MCF 10A (cell line): Measurements from ENCODE around the gene ARHGEF39. TPM values are rescaled to one million over a fixed set of nuclear protein-coding genes. Genes with fewer than 3 reads are reported as not detected.

Experiments
- Bru-seq: library from RNA; stranded (reverse); fragments of 400-500 nt; gene quantifications from one replicate; lab custom pipeline; 2021; lab: Mats Ljungman, UMichigan
- BruChase-seq, 2 experiments: library from RNA; stranded (reverse); fragments of 400-500 nt; gene quantifications; one replicate each; lab custom pipeline; 2021; lab: Mats Ljungman, UMichigan
- BruUV-seq: library from RNA; stranded (reverse); fragments of 400-500 nt; replicated peaks from 2 replicates; lab custom pipeline; 2021; lab: Mats Ljungman, UMichigan
- CTCF ChIA-PET: fragments of 300-600 bp; sonication (Branson Sonifier 250); formaldehyde crosslinking; extraction: SDS; loops from one replicate; lab custom pipeline; 2021; ENCODE audit warnings: antibody characterized with exemption, inconsistent platforms; lab: Yijun Ruan, JAX
- POLR2A ChIA-PET: fragments of 300-600, 350-650 bp; sonication (Branson Sonifier 250); formaldehyde crosslinking; extraction: SDS; loops from one replicate; lab custom pipeline; 2020; ENCODE audit warnings: antibody characterized with exemption, inconsistent platforms; lab: Yijun Ruan, JAX
- DNase-seq: peaks from one replicate; pipeline ENCODE4 v3.0.0-alpha.2; 2018; ENCODE audit not compliant: unreplicated experiment
- H3K27ac Mint-ChIP-seq: one replicate; pipeline ENCODE4 v1.8.0; 2022; ENCODE audit warnings: mild to moderate bottlenecking, low read depth, mixed read lengths; ENCODE audit not compliant: unreplicated experiment
- H3K27me3 Mint-ChIP-seq: one replicate; pipeline ENCODE4 v1.8.0; 2022; ENCODE audit warnings: mixed read lengths; ENCODE audit not compliant: insufficient read depth, unreplicated experiment
- H3K36me3 Mint-ChIP-seq: one replicate; pipeline ENCODE4 v1.8.0; 2022; ENCODE audit warnings: mild to moderate bottlenecking, moderate library complexity, mixed read lengths; ENCODE audit not compliant: insufficient read depth, unreplicated experiment
- H3K4me1 Mint-ChIP-seq: one replicate; pipeline ENCODE4 v1.8.0; 2022; ENCODE audit warnings: mixed read lengths; ENCODE audit not compliant: insufficient read depth, unreplicated experiment
- H3K4me3 Mint-ChIP-seq: one replicate; pipeline ENCODE4 v1.8.0; 2022; ENCODE audit warnings: mild to moderate bottlenecking, moderate library complexity, mixed read lengths; ENCODE audit not compliant: unreplicated experiment
- H3K9me3 Mint-ChIP-seq: one replicate; pipeline ENCODE4 v1.8.0; 2022; ENCODE audit warnings: mixed read lengths; ENCODE audit not compliant: unreplicated experiment
- intact Hi-C: fragments of 100-400 bp; cut with micrococcal nuclease; formaldehyde crosslinking; loops from 2 replicates; pipeline ENCODE4 v1.14.1; 2022
- long read RNA-seq: library from polyadenylated mRNA; stranded (forward); transcript quantifications from one replicate; pipeline ENCODE4 v2.0.0, GENCODE V29; 2022
- total RNA-seq: library from RNA; stranded (reverse); gene quantifications from 2 replicates; pipeline ENCODE4 v1.2.3, GENCODE V29; 2022
- TF ChIP-seq, protein P1 (sequence below): fragments of 200-600 bp; IDR thresholded peaks from one replicate; pipeline ENCODE4 v1.8.0; 2022; ENCODE audit warnings: antibody characterized with exemption, mild to moderate bottlenecking; ENCODE audit not compliant: unreplicated experiment

The ARHGEF39 gene, protein sequence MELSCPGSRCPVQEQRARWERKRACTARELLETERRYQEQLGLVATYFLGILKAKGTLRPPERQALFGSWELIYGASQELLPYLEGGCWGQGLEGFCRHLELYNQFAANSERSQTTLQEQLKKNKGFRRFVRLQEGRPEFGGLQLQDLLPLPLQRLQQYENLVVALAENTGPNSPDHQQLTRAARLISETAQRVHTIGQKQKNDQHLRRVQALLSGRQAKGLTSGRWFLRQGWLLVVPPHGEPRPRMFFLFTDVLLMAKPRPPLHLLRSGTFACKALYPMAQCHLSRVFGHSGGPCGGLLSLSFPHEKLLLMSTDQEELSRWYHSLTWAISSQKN
- 2.9 and 5.1 TPM in 2 replicates for total RNA-seq
- percentile 45 among the genes with signal in this experiment for Bru-seq, nascent RNA
- BruChase-seq, experiment 1, labeled RNA remaining after a 6-hour chase, result percentile 21 among the genes with signal in this experiment
- percentile 33 among the genes with signal in this experiment for BruChase-seq, experiment 2, labeled RNA remaining after a 2-hour chase
- long read RNA-seq, transcript ARHGEF39-201 (9 exons, 3,769 nt), result major isoform, 5 of 17 reads
- long read RNA-seq, partial matches to known transcripts, result 0 of 17 reads
- long read RNA-seq, other reads (novel, unspliced or antisense), result 12 of 17 reads

DNA sequence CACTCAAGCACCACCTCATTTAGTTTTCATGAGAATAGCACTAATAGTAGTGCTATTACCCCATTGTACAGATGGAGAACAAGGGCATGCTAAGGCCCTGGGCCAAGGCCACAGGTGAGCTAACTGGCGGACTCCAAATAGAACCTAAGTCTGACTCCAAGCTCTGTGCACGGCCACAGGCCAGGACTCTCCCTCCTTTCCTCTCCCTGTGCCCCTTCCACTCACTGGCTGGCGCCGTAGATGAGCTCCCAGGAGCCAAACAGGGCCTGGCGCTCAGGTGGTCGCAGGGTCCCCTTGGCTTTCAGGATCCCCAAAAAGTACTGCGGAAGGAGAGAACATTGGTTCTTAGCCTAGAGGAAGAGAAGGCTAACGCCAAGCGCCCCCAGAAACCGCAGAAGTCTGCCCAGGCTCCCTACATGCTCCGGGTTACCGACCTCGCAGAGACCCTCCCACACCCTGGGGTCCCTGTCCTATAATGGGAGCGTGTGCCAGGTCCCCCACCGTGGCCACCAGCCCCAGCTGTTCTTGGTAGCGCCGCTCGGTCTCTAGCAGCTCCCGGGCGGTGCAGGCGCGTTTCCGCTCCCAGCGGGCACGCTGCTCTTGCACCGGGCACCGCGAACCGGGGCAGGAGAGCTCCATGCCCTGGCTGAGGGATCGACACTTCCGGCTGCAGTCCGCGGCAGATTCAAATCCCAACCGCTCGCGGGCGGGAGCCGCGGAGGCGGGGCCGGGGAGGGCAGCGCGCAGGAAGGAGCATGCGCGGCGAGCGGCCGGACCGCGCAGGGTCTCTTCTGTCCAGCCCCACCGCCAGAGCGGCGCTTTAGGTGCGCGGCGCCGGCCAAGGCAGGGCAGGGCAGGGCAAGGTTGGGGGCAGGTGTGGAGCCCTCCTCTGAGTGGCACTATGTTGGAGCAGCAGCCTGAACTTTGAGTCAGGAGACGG is at the start of gene ARHGEF39:
Gene ARHGEF39, minus strand, starts transcription at position 665 of the 940 bp plus-strand sequence. Its CDS starts 26 bp downstream, at position 639.
- peaks cover 20% of the 10 kb centered on the region for H3K36me3 Mint-ChIP-seq
- H3K27me3 Mint-ChIP-seq, result no peaks in the 10 kb centered on the region
- CTCF ChIA-PET, result interaction anchor here (0.6 to 11.0 kb wide), 12 partner anchors 9 to 290 kb away, joined by 3 to 119 read pairs (median 4); partner anchors contain the start of genes CREB3, TLN1 and TPM2
- no peak within 1 kb of the TSS for H3K27ac Mint-ChIP-seq
- TF ChIP-seq, protein P1, sequence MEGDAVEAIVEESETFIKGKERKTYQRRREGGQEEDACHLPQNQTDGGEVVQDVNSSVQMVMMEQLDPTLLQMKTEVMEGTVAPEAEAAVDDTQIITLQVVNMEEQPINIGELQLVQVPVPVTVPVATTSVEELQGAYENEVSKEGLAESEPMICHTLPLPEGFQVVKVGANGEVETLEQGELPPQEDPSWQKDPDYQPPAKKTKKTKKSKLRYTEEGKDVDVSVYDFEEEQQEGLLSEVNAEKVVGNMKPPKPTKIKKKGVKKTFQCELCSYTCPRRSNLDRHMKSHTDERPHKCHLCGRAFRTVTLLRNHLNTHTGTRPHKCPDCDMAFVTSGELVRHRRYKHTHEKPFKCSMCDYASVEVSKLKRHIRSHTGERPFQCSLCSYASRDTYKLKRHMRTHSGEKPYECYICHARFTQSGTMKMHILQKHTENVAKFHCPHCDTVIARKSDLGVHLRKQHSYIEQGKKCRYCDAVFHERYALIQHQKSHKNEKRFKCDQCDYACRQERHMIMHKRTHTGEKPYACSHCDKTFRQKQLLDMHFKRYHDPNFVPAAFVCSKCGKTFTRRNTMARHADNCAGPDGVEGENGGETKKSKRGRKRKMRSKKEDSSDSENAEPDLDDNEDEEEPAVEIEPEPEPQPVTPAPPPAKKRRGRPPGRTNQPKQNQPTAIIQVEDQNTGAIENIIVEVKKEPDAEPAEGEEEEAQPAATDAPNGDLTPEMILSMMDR, result no peak
- H3K4me3 Mint-ChIP-seq, result peak within 1 kb of the TSS; percentile 86
- peak; percentile 83 for DNase-seq
- no peaks in the 10 kb centered on the region for H3K9me3 Mint-ChIP-seq
- H3K4me1 Mint-ChIP-seq, result peaks cover 21% of the 10 kb centered on the region
- intact Hi-C loops, result no loop called here
- POLR2A ChIA-PET, result interaction anchor here (0.6 to 4.0 kb wide), 18 partner anchors 9 to 619 kb away, joined by 3 to 29 read pairs (median 4); partner anchors contain the start of genes CA9, CREB3, GBA2 and RGP1
- TSS peak; percentile 47 for BruUV-seq

DNA sequence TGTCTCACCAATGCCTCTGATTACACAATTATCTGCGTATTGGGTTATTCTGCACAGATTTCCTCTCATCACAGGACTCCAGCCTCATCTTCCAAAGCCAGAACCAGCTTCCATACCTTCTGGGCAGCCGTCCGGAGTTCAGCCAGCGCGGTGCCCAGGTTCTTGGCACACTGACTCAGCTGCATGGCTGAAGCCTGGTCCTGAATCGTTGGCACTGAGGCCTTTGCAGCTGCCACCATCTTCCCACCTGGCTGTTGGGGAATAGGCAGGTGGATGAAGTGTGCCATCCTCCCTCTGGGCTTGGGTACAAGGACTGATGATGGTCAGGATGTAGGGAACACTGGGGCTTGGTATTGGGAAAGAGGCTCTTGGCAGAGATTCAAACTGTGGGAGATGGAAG is 49.1 kb upstream of the ARHGEF39 start:
- intact Hi-C loops, result no loop called here
- BruUV-seq, result TSS peak; percentile 2
- Mint-ChIP-seq H3K27me3 (no peaks in the 10 kb centered on the region), H3K4me1 (peaks cover 6% of the 10 kb centered on the region), H3K36me3 (peaks cover 91% of the 10 kb centered on the region), H3K27ac (no peak overlapping the region), H3K9me3 (no peaks in the 10 kb centered on the region), H3K4me3 (no peak overlapping the region)
- DNase-seq, result peak; percentile 17
- TF ChIP-seq, protein P1, result no peak
- ChIA-PET CTCF (interaction anchor here (0.8 to 12.5 kb wide), 5 partner anchors 8 to 67 kb away, joined by 3 to 155 read pairs (median 3); no protein-coding TSS in a partner anchor), POLR2A (interaction anchor here (0.9 to 1.5 kb wide), 2 partner anchors 23 to 68 kb away, joined by 3 read pairs; no protein-coding TSS in a partner anchor)

DNA sequence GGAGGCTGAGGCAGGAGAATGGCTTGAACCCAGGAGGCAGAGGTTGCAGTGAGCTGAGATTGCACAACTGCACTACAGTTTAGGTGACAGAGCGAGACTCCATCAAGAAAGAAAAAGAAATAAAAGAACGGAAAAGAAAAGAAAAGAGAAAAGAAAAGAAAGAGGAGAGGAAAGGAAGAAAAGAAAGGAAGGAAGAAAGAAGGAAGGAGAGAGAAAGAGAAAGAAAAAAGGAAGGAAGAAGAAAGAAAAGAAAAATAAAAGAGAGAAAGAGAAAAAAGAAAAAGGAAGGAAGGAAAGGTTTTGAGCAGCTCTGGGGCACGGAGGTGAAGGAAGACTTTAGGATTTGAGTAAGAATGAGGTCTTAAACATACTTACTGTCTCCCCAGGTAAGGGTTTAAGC is 48.6 kb upstream of the ARHGEF39 start:
- no TSS peak for BruUV-seq
- no peak overlapping the region for H3K4me3 Mint-ChIP-seq
- intact Hi-C loops, result no loop called here
- H3K9me3 Mint-ChIP-seq, result no peaks in the 10 kb centered on the region
- POLR2A ChIA-PET, result interaction anchor here (0.9 to 2.1 kb wide), 6 partner anchors 13 to 67 kb away, joined by 3 to 13 read pairs (median 4); partner anchors contain the start of genes CREB3 and TLN1
- no peaks in the 10 kb centered on the region for H3K27me3 Mint-ChIP-seq
- peaks cover 6% of the 10 kb centered on the region for H3K4me1 Mint-ChIP-seq
- no peak for DNase-seq
- H3K36me3 Mint-ChIP-seq, result peaks cover 91% of the 10 kb centered on the region
- peak overlapping the region; percentile 15 for H3K27ac Mint-ChIP-seq
- CTCF ChIA-PET, result interaction anchor here (1.3 to 12.5 kb wide), 2 partner anchors 19 to 66 kb away, joined by 3 to 155 read pairs; no protein-coding TSS in a partner anchor
- TF ChIP-seq, protein P1, result no peak
